HS-5 (cell line): ENCODE results near the gene TBCB.
"Not testable (repeated sequence)": the region's sequence is repeated elsewhere in the genome, so short reads cannot be mapped to it uniquely, and the experiment has no call there.

ENCODE experiments used
- DNase-seq: peaks from one replicate; pipeline ENCODE4 v3.0.0-alpha.2; 2012; ENCODE audit warnings: low read depth

The TBCB gene

DNA sequence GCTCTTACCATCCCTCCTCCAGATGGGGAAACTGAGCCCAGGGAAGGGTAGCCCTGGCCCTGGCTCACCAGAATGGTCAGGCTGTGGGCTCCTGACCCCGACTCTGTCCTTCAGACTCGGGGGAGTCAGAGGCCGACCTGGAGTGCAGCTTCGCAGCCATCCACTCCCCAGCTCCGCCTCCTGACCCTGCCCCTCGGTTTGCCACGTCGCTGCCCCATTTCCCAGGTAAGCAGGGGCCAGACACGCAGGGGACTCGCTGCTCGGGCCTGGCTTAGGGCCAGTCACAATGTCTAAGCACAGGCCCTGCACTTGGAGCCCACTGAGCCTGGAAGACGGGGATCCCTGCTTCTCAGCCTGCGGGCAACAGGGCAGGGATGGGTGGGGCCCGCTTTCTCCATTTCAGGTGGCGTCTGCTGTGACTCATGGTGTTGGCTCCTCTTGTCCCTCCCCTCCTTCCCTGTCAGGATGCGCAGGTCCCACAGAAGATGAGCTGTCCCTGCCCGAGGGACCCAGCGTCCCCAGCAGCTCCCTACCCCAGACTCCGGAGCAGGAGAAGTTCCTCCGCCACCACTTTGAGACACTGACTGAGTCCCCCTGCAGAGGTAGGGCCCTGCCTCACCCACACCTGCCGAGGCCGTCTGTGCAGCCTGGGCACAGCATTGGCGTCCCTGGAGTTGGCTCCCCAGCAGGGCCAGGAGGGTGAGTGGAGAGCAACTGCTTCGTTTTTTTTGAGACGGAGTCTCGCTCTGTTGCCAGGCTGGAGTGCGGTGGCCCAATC lies 13.5 kb upstream of the TBCB start:
- no peak for DNase-seq

- no peak for DNase-seq
These were observed 12.1 kb upstream of the TBCB start for GRCh38 chr19:36103040-36103626.

GRCh38 chr19:36103842-36104552 lies 11.3 kb upstream of the TBCB start:
- DNase-seq: no peak

GRCh38 chr19:36106441-36106840 lies 8.8 kb upstream of the TBCB start:
- no peak for DNase-seq

GRCh38 chr19:36106991-36107390 lies 8.3 kb upstream of the TBCB start:
- DNase-seq: no peak

DNA sequence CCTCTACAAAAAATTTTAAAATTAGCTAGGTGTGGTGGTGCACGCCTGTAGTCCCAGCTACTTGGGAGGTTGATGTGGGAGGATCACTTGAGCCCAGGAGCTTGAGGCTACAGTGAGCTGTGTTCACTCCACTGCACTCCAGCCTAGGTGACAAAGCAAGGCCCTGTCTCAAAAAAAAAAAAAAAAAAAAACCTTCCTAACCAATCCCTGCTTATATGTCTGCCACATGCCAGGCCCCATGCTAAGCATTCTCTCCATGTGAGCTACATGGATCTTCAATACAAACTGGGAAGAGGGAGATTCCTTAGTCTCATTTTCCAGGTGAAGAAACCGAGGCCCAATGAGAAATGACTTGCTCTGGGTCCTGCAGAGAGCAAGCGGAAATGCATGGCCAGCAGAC lies 6.6 kb upstream of the TBCB start:
- no peak for DNase-seq

DNA sequence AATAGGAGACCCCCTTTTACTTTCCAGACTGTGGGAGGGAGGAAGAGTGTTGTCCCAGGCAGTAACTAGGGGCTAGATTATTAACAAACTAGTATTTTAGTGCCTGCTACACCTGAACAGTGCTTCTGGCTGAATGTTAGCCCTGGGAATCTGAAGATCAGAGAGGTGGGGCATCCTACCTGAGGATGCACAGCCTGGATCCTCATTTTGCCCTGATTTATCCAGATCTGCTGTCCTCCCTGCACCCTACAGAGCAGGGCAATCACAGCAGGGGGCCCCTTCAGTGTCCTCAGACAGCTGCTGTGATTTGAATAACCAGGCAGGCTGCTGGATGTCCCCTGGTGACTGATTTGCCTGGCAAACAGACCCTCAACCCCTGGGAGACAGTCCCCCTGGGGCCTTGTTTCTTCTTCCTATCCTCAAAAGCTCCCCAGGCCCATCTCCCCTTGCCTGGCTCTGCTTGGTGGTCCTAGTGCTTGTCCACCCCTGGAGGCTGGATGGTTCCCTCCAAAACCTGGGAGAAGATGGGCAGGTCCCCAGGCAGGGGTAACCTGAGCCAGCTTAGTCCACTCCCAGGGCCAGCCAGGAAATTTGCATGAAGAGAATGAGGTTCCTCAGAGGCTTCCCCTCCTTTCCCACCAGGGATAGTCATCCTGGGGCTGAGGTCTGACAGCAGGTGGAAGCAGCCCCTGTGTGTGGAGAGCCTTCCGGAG lies 4.6 kb upstream of the TBCB start, which contains the start of gene OVOL3:
Gene OVOL3 (plus strand): TSS at position 657 of the 713 bp plus-strand sequence. CDS start 60 bp downstream, outside the sequence.
- DNase-seq: no peak

DNA sequence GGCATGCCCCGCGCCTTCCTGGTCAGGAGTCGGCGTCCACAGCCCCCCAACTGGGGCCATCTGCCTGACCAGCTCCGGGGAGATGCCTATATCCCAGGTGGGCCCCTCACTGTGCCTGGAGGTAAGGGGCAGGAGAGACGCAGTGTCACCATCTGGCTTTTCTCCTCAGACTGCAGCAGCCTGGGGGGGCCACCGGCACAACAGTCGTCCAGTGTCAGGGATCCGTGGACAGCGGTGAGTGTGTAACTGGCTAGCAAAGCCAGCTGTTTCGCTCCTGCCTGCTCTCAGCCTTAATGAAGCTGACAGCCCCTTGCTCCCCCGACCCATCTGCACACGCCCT lies 4.1 kb upstream of the TBCB start:
- DNase-seq: no peak

GRCh38 chr19:36112678-36113077 lies 2.6 kb upstream of the TBCB start:
- no peak for DNase-seq

DNA sequence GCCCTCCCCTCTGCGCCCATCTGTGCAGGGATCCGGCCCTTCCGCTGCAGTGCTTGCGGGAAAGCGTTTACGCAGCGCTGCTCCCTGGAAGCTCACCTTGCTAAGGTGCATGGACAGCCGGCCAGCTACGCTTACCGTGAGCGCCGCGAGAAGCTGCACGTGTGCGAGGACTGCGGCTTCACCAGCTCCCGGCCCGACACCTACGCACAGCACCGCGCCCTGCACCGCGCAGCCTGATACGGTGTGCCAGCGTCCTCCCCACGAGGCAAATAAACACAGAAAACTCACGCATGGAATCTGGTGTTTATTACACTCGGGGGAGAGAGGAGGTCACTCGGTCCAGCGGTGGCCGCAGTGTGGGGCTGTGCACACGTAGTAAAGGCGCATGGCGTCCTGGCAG lies 1.8 kb upstream of the TBCB start:
- DNase-seq: no peak

GRCh38 chr19:36113894-36114720 lies 1.2 kb upstream of the TBCB start:
- no peak for DNase-seq

- DNase-seq: peak; percentile 98
These were observed 381 bp upstream of the TBCB start, which contains the start of gene POLR2I for GRCh38 chr19:36114721-36115452. Gene POLR2I (minus strand): TSS chr19:36114875. CDS start chr19:36114856, 19 bp downstream.

- no peak for DNase-seq
These were observed 1.0 kb downstream of the TBCB start for GRCh38 chr19:36116344-36116637.

GRCh38 chr19:36120092-36120983 lies 5.1 kb downstream of the TBCB start:
- DNase-seq: no peak

- no peak for DNase-seq
These were observed 5.7 kb downstream of the TBCB start for GRCh38 chr19:36120984-36121358.

DNA sequence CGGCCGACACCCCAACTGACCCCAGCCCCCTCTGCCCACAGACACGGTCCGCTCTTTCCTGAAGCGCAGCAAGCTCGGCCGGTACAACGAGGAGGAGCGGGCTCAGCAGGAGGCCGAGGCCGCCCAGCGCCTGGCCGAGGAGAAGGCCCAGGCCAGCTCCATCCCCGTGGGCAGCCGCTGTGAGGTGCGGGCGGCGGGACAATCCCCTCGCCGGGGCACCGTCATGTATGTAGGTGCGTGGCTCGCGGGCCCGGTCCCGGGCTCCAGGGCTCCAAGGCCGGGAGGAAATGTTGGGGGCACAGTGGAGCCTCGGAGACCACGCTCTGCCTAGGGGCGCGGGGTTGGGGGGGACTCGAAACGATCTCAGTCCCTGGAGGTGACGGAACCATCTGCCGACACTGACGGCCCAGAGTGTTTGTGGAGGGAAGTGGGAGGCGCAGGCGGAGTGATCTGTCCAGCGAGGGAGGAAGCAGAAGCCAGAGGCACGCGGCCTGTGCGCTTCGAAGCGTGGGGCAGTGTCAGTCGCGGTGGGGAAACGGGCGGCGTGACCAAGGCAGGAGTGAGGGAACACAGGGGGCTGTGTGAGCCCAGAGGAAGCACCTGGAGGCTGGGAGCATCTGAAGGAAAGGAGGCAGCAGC lies 6.3 kb downstream of the TBCB start:
- DNase-seq: no peak

GRCh38 chr19:36125557-36125956 lies 10.3 kb downstream of the TBCB start:
- DNase-seq: no peak

- no peak for DNase-seq
These were observed 13.1 kb downstream of the TBCB start for GRCh38 chr19:36128392-36128736.

- not testable (repeated sequence) for DNase-seq
These were observed 16.0 kb downstream of the TBCB start for GRCh38 chr19:36131221-36131620.

GRCh38 chr19:36134867-36135266 lies 19.6 kb downstream of the TBCB start:
- DNase-seq: not testable (repeated sequence)
